ENCODE results near the gene UBB. TPM values are rescaled to one million over a fixed set of nuclear protein-coding genes. Genes with fewer than 3 reads are reported as not detected.
"Not testable (repeated sequence)": the region's sequence is repeated elsewhere in the genome, so short reads cannot be mapped to it uniquely, and the experiment has no call there.

Gene UBB
- total and polyA plus RNA-seq, 12 donors: 588 to 3,694 (median 2,139) TPM

- no peak for DNase-seq
- H3K36me3 ChIP-seq (replicated peaks in 1 of 2): peaks cover 0 to 25% of the 10 kb centered on the region in 2 donors
- peak overlapping the region in 1 of 5 donors; percentile 30 for H3K27ac ChIP-seq
- 59 to 70% (median 62%) methylated on average over 4 of the region's 4 CpGs for WGBS, 4 donors
- H3K27me3 ChIP-seq: no peaks in the 10 kb centered on the region
- H3K4me1 ChIP-seq (replicated peaks in 1 of 2): peaks cover 26 to 35% of the 10 kb centered on the region in 2 donors
- intact Hi-C loops (cut with DNase I): no loop called here
- H3K9me3 ChIP-seq (replicated peaks in 1 of 3): no peaks in the 10 kb centered on the region
- H3K4me3 ChIP-seq: peak overlapping the region in 1 of 4 donors; percentile 68
- TF ChIP-seq POLR2A (IDR thresholded peaks at IDR 0.05) (no peak), CTCF (IDR thresholded peaks at IDR 0.05) (no peak)
Measured at GRCh38 chr17:16383216-16383615, 2.3 kb downstream of the UBB start.

- DNase-seq: peak in 1 of 7 donors; percentile 24
- Histone ChIP-seq H3K27ac (peak overlapping the region in 1 of 5 donors; percentile 30), H3K4me1 (replicated peaks in 1 of 2) (peaks cover 26 to 35% of the 10 kb centered on the region in 2 donors), H3K9me3 (replicated peaks in 1 of 3) (no peaks in the 10 kb centered on the region), H3K36me3 (replicated peaks in 1 of 2) (peaks cover 0 to 25% of the 10 kb centered on the region in 2 donors), H3K27me3 (no peaks in the 10 kb centered on the region), H3K4me3 (peak overlapping the region in 1 of 4 donors; percentile 68)
- intact Hi-C loops (cut with DNase I): no loop called here
- TF ChIP-seq POLR2A (IDR thresholded peaks at IDR 0.05): no peak
- TF ChIP-seq CTCF (IDR thresholded peaks at IDR 0.05): no peak
- 72 to 74% (median 73%) methylated on average over 5 of the region's 5 CpGs for WGBS, 4 donors
Measured at GRCh38 chr17:16383772-16384287, 2.9 kb downstream of the UBB start.

- no peak overlapping the region for H3K4me3 ChIP-seq
- WGBS, 4 donors: 71 to 75% (median 74%) methylated on average over 5 of the region's 5 CpGs
- peaks cover 26 to 35% of the 10 kb centered on the region in 2 donors for H3K4me1 ChIP-seq (replicated peaks in 1 of 2)
- no peaks in the 10 kb centered on the region for H3K9me3 ChIP-seq (replicated peaks in 1 of 3)
- TF ChIP-seq CTCF (IDR thresholded peaks at IDR 0.05): no peak
- TF ChIP-seq POLR2A (IDR thresholded peaks at IDR 0.05): no peak
- intact Hi-C loops (cut with DNase I): no loop called here
- no peaks in the 10 kb centered on the region for H3K27me3 ChIP-seq
- peak overlapping the region in 2 of 5 donors; percentile 9 to 30 for H3K27ac ChIP-seq
- peaks cover 0 to 25% of the 10 kb centered on the region in 2 donors for H3K36me3 ChIP-seq (replicated peaks in 1 of 2)
- DNase-seq: no peak
Measured at GRCh38 chr17:16384557-16384956, 3.7 kb downstream of the UBB start.

GRCh38 chr17:16386126-16386507 lies 5.2 kb downstream of the UBB start:
- DNase-seq; H3K9me3 ChIP-seq (replicated peaks in 1 of 3); H3K27me3 ChIP-seq; intact Hi-C loops (cut with DNase I): not testable (repeated sequence)
- Histone ChIP-seq H3K27ac (peak overlapping the region in 2 of 5 donors; percentile 32 to 54), H3K4me1 (replicated peaks in 1 of 2) (peaks cover 26 to 28% of the 10 kb centered on the region in 2 donors), H3K4me3 (peak overlapping the region in 1 of 4 donors; percentile 75), H3K36me3 (replicated peaks in 1 of 2) (peaks cover 0 to 25% of the 10 kb centered on the region in 2 donors)
- WGBS, 4 donors: 38 to 61% (median 47%) methylated on average over 23 of the region's 23 CpGs

GRCh38 chr17:16391451-16391850 lies 10.6 kb downstream of the UBB start:
- DNase-seq: peak in 1 of 7 donors; percentile 19
- H3K36me3 ChIP-seq (replicated peaks in 1 of 2): no peaks in the 10 kb centered on the region
- H3K27ac ChIP-seq: no peak overlapping the region
- no peaks in the 10 kb centered on the region for H3K27me3 ChIP-seq
- no peak for TF ChIP-seq CTCF (IDR thresholded peaks at IDR 0.05)
- TF ChIP-seq POLR2A (IDR thresholded peaks at IDR 0.05): no peak
- no peak overlapping the region for H3K4me3 ChIP-seq
- WGBS, 4 donors: 86 to 96% (median 94%) methylated on average over 9 to 13 of the region's 13 CpGs
- peaks cover 0 to 4% of the 10 kb centered on the region in 2 donors for H3K4me1 ChIP-seq (replicated peaks in 1 of 2)
- intact Hi-C loops (cut with DNase I): no loop called here
- H3K9me3 ChIP-seq (replicated peaks in 1 of 3): no peaks in the 10 kb centered on the region

GRCh38 chr17:16392491-16392890 lies 11.6 kb downstream of the UBB start:
- WGBS, 4 donors: 84 to 93% (median 89%) methylated on average over 8 to 11 of the region's 11 CpGs
- H3K4me1 ChIP-seq (replicated peaks in 1 of 2); H3K27ac ChIP-seq; H3K9me3 ChIP-seq (replicated peaks in 1 of 3); H3K36me3 ChIP-seq (replicated peaks in 1 of 2); H3K27me3 ChIP-seq; intact Hi-C loops (cut with DNase I); H3K4me3 ChIP-seq; DNase-seq: not testable (repeated sequence)

GRCh38 chr17:16395887-16396286 lies 15.0 kb downstream of the UBB start:
- intact Hi-C loops (cut with DNase I): not testable (repeated sequence)

More at GRCh38 chr17:16395887-16396286, 15.0 kb downstream of the UBB start:
- not testable (repeated sequence) for H3K27me3 ChIP-seq; H3K4me1 ChIP-seq (replicated peaks in 1 of 2); H3K36me3 ChIP-seq (replicated peaks in 1 of 2); H3K9me3 ChIP-seq (replicated peaks in 1 of 3); H3K4me3 ChIP-seq
- DNase-seq: peak in 5 of 7 donors; percentile 70 to 83 (median 78)
- peak overlapping the region in 4 of 5 donors; percentile 2 to 86 (median 60) for H3K27ac ChIP-seq
- 30 to 51% (median 37%) methylated on average over 4 of the region's 4 CpGs for WGBS, 4 donors

Data from adrenal gland (tissue), 12 donors.